Hepatocyte (in vitro differentiated cells): ENCODE measurements around the gene MAST2. TPM values are rescaled to one million over a fixed set of nuclear protein-coding genes. Genes with fewer than 3 reads are reported as not detected.

Source experiments
- DNase-seq: peaks from one replicate; pipeline ENCODE4 v3.0.0-alpha.2; 2016; ENCODE audit warnings: low spot score
- H2AFZ ChIP-seq: fragments of 200-600 bp; sonication (generic); 2 replicates; pipeline ENCODE4 v1.6.0; 2016; ENCODE audit warnings: antibody characterized with exemption, mild to moderate bottlenecking
- H3K27ac ChIP-seq: fragments of 200-600 bp; sonication (generic); 2 replicates; pipeline ENCODE4 v1.5.1; 2016; ENCODE audit warnings: mild to moderate bottlenecking
- H3K27me3 ChIP-seq: fragments of 200-600 bp; sonication (generic); 2 replicates; pipeline ENCODE4 v1.6.1; 2016
- H3K36me3 ChIP-seq: fragments of 200-600 bp; sonication (generic); replicated peaks from 2 replicates; pipeline ENCODE4 v1.5.1; 2016; ENCODE audit warnings: low read depth; ENCODE audit not compliant: insufficient read depth
- H3K4me1 ChIP-seq: fragments of 200-600 bp; sonication (generic); 2 replicates; pipeline ENCODE4 v1.5.1; 2016; ENCODE audit warnings: mild to moderate bottlenecking, moderate library complexity; ENCODE audit not compliant: insufficient read depth
- H3K4me2 ChIP-seq: fragments of 200-600 bp; sonication (generic); 2 replicates; pipeline ENCODE4 v1.6.0; 2016
- H3K4me3 ChIP-seq: fragments of 200-600 bp; sonication (generic); 2 replicates; pipeline ENCODE4 v1.5.1; 2016; ENCODE audit warnings: mild to moderate bottlenecking
- H3K79me2 ChIP-seq: fragments of 200-600 bp; sonication (generic); 2 replicates; pipeline ENCODE4 v1.6.0; 2017; ENCODE audit warnings: mild to moderate bottlenecking
- H3K9me2 ChIP-seq: fragments of 200-600 bp; sonication (generic); replicated peaks from 2 replicates; pipeline ENCODE4 v1.6.0; 2017; ENCODE audit warnings: mild to moderate bottlenecking; ENCODE audit not compliant: insufficient read depth
- H3K9me3 ChIP-seq: fragments of 200-600 bp; sonication (generic); 2 replicates; pipeline ENCODE4 v1.5.1; 2016; ENCODE audit warnings: low read depth, mild to moderate bottlenecking
- H4K20me1 ChIP-seq: fragments of 200-600 bp; sonication (generic); 2 replicates; pipeline ENCODE4 v1.6.0; 2016; ENCODE audit warnings: mild to moderate bottlenecking; ENCODE audit not compliant: insufficient read depth, poor library complexity, severe bottlenecking
- CTCF ChIP-seq: fragments of 200-600 bp; sonication (generic); IDR thresholded peaks from 2 replicates; pipeline ENCODE4 v1.5.1; 2016; ENCODE audit warnings: antibody characterized with exemption, mild to moderate bottlenecking; ENCODE audit not compliant: poor library complexity
- EZH2 ChIP-seq: fragments of 200-600 bp; sonication (generic); IDR thresholded peaks from 2 replicates; pipeline ENCODE4 v1.6.1; 2016; ENCODE audit warnings: antibody characterized with exemption, mild to moderate bottlenecking, borderline replicate concordance
- EZH2phosphoT487 ChIP-seq: fragments of 200-600 bp; sonication (generic); IDR thresholded peaks from one replicate; pipeline ENCODE4 v1.6.1; 2018; ENCODE audit warnings: antibody characterized with exemption, mild to moderate bottlenecking, low read depth, moderate library complexity; ENCODE audit not compliant: unreplicated experiment, severe bottlenecking
- WGBS: methylation state at CpG from one replicate; pipeline ENCODE4 v1.1.6; 2016; ENCODE audit warnings: low lambda C conversion rate; ENCODE audit errors: missing lambda C conversion rate; 5-methylcytosine and 5-hydroxymethylcytosine counted together
- polyA plus RNA-seq: library from polyadenylated mRNA; unstranded; fragments of >200 nt; fragmentation: Nextera tagmentation; extraction: Ambion mirVana; gene quantifications from 2 replicates; pipeline ENCODE4 v1.2.1, GENCODE V29; 2016
- total RNA-seq: library from RNA; depleted of rRNA; stranded (reverse); fragments of >200 nt; gene quantifications from 2 replicates; pipeline ENCODE4 v1.2.3, GENCODE V29; 2014

Gene MAST2
- total and polyA plus RNA-seq, 2 experiments from 2014 or later, result 25.8 to 33.5 TPM

GRCh38 chr1:46077644-46078043 is 274.2 kb downstream of the MAST2 start:
- peaks cover 21% of the 10 kb centered on the region for H3K79me2 ChIP-seq
- no peaks in the 10 kb centered on the region for H3K9me2 ChIP-seq
- no peak overlapping the region for H2AFZ ChIP-seq
- DNase-seq, result no peak
- no peaks in the 10 kb centered on the region for H3K27me3 ChIP-seq
- no peaks in the 10 kb centered on the region for H4K20me1 ChIP-seq
- H3K4me2 ChIP-seq, result no peak overlapping the region
- no peak overlapping the region for H3K4me3 ChIP-seq
- H3K36me3 ChIP-seq, result no peaks in the 10 kb centered on the region
- WGBS, result 86% methylated on average over 4 of the region's 4 CpGs
- no peaks in the 10 kb centered on the region for H3K9me3 ChIP-seq
- no peaks in the 10 kb centered on the region for H3K4me1 ChIP-seq
- TF ChIP-seq EZH2phosphoT487 (no peak), CTCF (no peak), EZH2 (no peak)
- no peak overlapping the region for H3K27ac ChIP-seq

- no peak for DNase-seq
- Histone ChIP-seq H3K27ac (no peak overlapping the region), H3K4me2 (no peak overlapping the region), H2AFZ (no peak overlapping the region), H3K27me3 (no peaks in the 10 kb centered on the region), H3K36me3 (no peaks in the 10 kb centered on the region), H4K20me1 (no peaks in the 10 kb centered on the region), H3K9me3 (no peaks in the 10 kb centered on the region), H3K4me3 (no peak overlapping the region), H3K9me2 (no peaks in the 10 kb centered on the region), H3K4me1 (no peaks in the 10 kb centered on the region), H3K79me2 (peaks cover 45% of the 10 kb centered on the region)
- WGBS, result 97% methylated on average over 3 of the region's 3 CpGs
- TF ChIP-seq EZH2 (no peak), EZH2phosphoT487 (no peak), CTCF (no peak)
These were observed 276.8 kb downstream of the MAST2 start for GRCh38 chr1:46080257-46080656.

GRCh38 chr1:46081206-46081605 is 277.8 kb downstream of the MAST2 start:
- Histone ChIP-seq H2AFZ (no peak overlapping the region), H3K4me1 (no peaks in the 10 kb centered on the region), H3K79me2 (peaks cover 55% of the 10 kb centered on the region), H3K4me3 (no peak overlapping the region), H3K9me3 (no peaks in the 10 kb centered on the region), H3K27me3 (no peaks in the 10 kb centered on the region), H4K20me1 (no peaks in the 10 kb centered on the region), H3K36me3 (no peaks in the 10 kb centered on the region), H3K27ac (no peak overlapping the region), H3K4me2 (no peak overlapping the region), H3K9me2 (no peaks in the 10 kb centered on the region)
- no peak for TF ChIP-seq EZH2
- TF ChIP-seq EZH2phosphoT487, result no peak
- TF ChIP-seq CTCF, result no peak
- no peak for DNase-seq
- WGBS, result 97% methylated on average over 7 of the region's 7 CpGs

- Histone ChIP-seq H3K27me3 (no peaks in the 10 kb centered on the region), H3K4me2 (no peak overlapping the region), H3K36me3 (no peaks in the 10 kb centered on the region), H4K20me1 (no peaks in the 10 kb centered on the region), H3K4me3 (no peak overlapping the region), H3K4me1 (no peaks in the 10 kb centered on the region), H3K27ac (no peak overlapping the region), H3K79me2 (peaks cover 57% of the 10 kb centered on the region), H3K9me2 (no peaks in the 10 kb centered on the region), H3K9me3 (no peaks in the 10 kb centered on the region), H2AFZ (no peak overlapping the region)
- TF ChIP-seq EZH2phosphoT487 (no peak), CTCF (no peak), EZH2 (no peak)
- 90% methylated on average over 1 of the region's 1 CpG for WGBS
- DNase-seq, result no peak
These were observed 278.2 kb downstream of the MAST2 start for GRCh38 chr1:46081619-46082018.
